GM19328 (cell line): ENCODE results near the gene C1orf167.

Source experiments
- ATAC-seq: cut with Tn5 transposase; IDR thresholded peaks from one replicate; pipeline ENCODE4 v1.9.1; 2021; ENCODE audit warnings: mild to moderate bottlenecking, moderate library complexity; ENCODE audit not compliant: unreplicated experiment

Gene C1orf167

GRCh38 chr1:11784256-11784992 is 22.4 kb downstream of the C1orf167 start:
- ATAC-seq = no peak

- no peak for ATAC-seq
These were observed 23.2 kb downstream of the C1orf167 start for GRCh38 chr1:11784993-11785769.

GRCh38 chr1:11786168-11786567 is 24.2 kb downstream of the C1orf167 start:
- ATAC-seq = no peak

- no peak for ATAC-seq
These were observed 25.3 kb downstream of the C1orf167 start for GRCh38 chr1:11787251-11787803.

- ATAC-seq = no peak
These were observed 25.9 kb downstream of the C1orf167 start for GRCh38 chr1:11787804-11788436.

- no peak for ATAC-seq
These were observed 26.6 kb downstream of the C1orf167 start for GRCh38 chr1:11788549-11789053.

GRCh38 chr1:11789126-11790067 is 27.4 kb downstream of the C1orf167 start:
- no peak for ATAC-seq

- no peak for ATAC-seq
These were observed 28.3 kb downstream of the C1orf167 start for GRCh38 chr1:11790101-11790879.

GRCh38 chr1:11790880-11791715 is 29.1 kb downstream of the C1orf167 start:
- no peak for ATAC-seq

GRCh38 chr1:11792106-11792505 is 30.1 kb downstream of the C1orf167 start:
- no peak for ATAC-seq

GRCh38 chr1:11793819-11794218 is 31.8 kb downstream of the C1orf167 start:
- no peak for ATAC-seq

GRCh38 chr1:11794446-11795237 is 32.6 kb downstream of the C1orf167 start:
- no peak for ATAC-seq

GRCh38 chr1:11795238-11795890 is 33.4 kb downstream of the C1orf167 start:
- no peak for ATAC-seq

- no peak for ATAC-seq
These were observed 34.2 kb downstream of the C1orf167 start for GRCh38 chr1:11796036-11796828.

GRCh38 chr1:11797525-11798216 is 35.7 kb downstream of the C1orf167 start:
- ATAC-seq = no peak

- no peak for ATAC-seq
These were observed 37.1 kb downstream of the C1orf167 start for GRCh38 chr1:11799099-11799498.
